Caco-2 (cell line): ENCODE measurements around the gene MAPKAP1. TPM values are rescaled to one million over a fixed set of nuclear protein-coding genes. Genes with fewer than 3 reads are reported as not detected.

ENCODE experiments used
- BruUV-seq: library from RNA; stranded (reverse); fragments of 400-500 nt; replicated peaks from 2 replicates; lab custom pipeline; 2021; lab: Mats Ljungman, UMichigan
- CTCF ChIA-PET: fragments of 300-600 bp; sonication (Branson Sonifier 250); formaldehyde crosslinking; loops from one replicate; lab custom pipeline; 2022; ENCODE audit warnings: antibody characterized with exemption; lab: Charles Lee
- POLR2A ChIA-PET: fragments of 300-600 bp; sonication (Branson Sonifier 250); formaldehyde crosslinking; loops from one replicate; lab custom pipeline; 2022; ENCODE audit warnings: antibody characterized with exemption; lab: Charles Lee
- DNase-seq, 2 experiments: peaks; one replicate each; pipeline versions ENCODE4 v3.0.0 to v3.0.0-alpha.2; 2020 to 2022
- H3K27me3 ChIP-seq: replicated peaks from 2 replicates; pipeline ENCODE4 v1.6.0; 2011; ENCODE audit warnings: low read length; ENCODE audit not compliant: control insufficient read depth, insufficient read depth
- H3K36me3 ChIP-seq: 2 replicates; pipeline ENCODE4 v1.5.1; 2011; ENCODE audit warnings: low read length; ENCODE audit not compliant: control insufficient read depth, insufficient read depth
- H3K4me1 ChIP-seq: fragments of 250-450 bp; sonication (Bioruptor Pico); 2 replicates; pipeline ENCODE4 v1.5.1; 2020; ENCODE audit warnings: mild to moderate bottlenecking
- H3K4me3 ChIP-seq: 2 replicates; pipeline ENCODE4 v1.5.1; 2011; ENCODE audit warnings: low read depth, mild to moderate bottlenecking, control low read depth, low read length
- H3K9me3 ChIP-seq: fragments of 250-450 bp; sonication (Bioruptor Pico); 2 replicates; pipeline ENCODE4 v1.5.1; 2020; ENCODE audit warnings: mild to moderate bottlenecking, moderate library complexity
- H3K27ac Mint-ChIP-seq: one replicate; pipeline ENCODE4 v1.8.0; 2022; ENCODE audit warnings: mixed read lengths; ENCODE audit not compliant: unreplicated experiment
- H3K27me3 Mint-ChIP-seq: one replicate; pipeline ENCODE4 v1.8.0; 2022; ENCODE audit warnings: mixed read lengths; ENCODE audit not compliant: insufficient read depth, unreplicated experiment
- H3K36me3 Mint-ChIP-seq: one replicate; pipeline ENCODE4 v1.8.0; 2022; ENCODE audit warnings: mild to moderate bottlenecking, mixed read lengths; ENCODE audit not compliant: insufficient read depth, unreplicated experiment
- H3K4me1 Mint-ChIP-seq: one replicate; pipeline ENCODE4 v1.8.0; 2022; ENCODE audit warnings: low read depth, mixed read lengths; ENCODE audit not compliant: unreplicated experiment
- H3K4me3 Mint-ChIP-seq: one replicate; pipeline ENCODE4 v1.8.0; 2022; ENCODE audit warnings: mild to moderate bottlenecking, moderate library complexity, mixed read lengths; ENCODE audit not compliant: unreplicated experiment
- H3K9me3 Mint-ChIP-seq: one replicate; pipeline ENCODE4 v1.8.0; 2022; ENCODE audit warnings: mixed read lengths; ENCODE audit not compliant: unreplicated experiment
- intact Hi-C: fragments of 100-400 bp; cut with micrococcal nuclease; formaldehyde crosslinking; loops from one replicate; pipeline ENCODE4 v1.10.0; 2022; ENCODE audit not compliant: unreplicated experiment
- total RNA-seq: library from RNA; stranded (reverse); gene quantifications from 2 replicates; pipeline ENCODE4 v1.2.3, GENCODE V29; 2022
- TF ChIP-seq, protein P1 (sequence below), 2 experiments: fragments of 200-600 bp in 1 of 2; IDR thresholded peaks; 1 replicate in 1 of 2; 2 replicates in 1 of 2; pipeline versions ENCODE4 v1.5.1 to v1.8.0; 2011 to 2022; ENCODE audit warnings: antibody characterized with exemption in 1 of 2, control low read depth in 1 of 2, inconsistent platforms in 1 of 2, low read depth in 1 of 2, low read length in 1 of 2, mild to moderate bottlenecking in 1 of 2, moderate library complexity in 1 of 2; ENCODE audit not compliant: insufficient read depth in 1 of 2, severe bottlenecking in 1 of 2, unreplicated experiment in 1 of 2

MAPKAP1 gene
- total RNA-seq, 1 experiment from 2014 or later, result 70.0 TPM

DNA sequence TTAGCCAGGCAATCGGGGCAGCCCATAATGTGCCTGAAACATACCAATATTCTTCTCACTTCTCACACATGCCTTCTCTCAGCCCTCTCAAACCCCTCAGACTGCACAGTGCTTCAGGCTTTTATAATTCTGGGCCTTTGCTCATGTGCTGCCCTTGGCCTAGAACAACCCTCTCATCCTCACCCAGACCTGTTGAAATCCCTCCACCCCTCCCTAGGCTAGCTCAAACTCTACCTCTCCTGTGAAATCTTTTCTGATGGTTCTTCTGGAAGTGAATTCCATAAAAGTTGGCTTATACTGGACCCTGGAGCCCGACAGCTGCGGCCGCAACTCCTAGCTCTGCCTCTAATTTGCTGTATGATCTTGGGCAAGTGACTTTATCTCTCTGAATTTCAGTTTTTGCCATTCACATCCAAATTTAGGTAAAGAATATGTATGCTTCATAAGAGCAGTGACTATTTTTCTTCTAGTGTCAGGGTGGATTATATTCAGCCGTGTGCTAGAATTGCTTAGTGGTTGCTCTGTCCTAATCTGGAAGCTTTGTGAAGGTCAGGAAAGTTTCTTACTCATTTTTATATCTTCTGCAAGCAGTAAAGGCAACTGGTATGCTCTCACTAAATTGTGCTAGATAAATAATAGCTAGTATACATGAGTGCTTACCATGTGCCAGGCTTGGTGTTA is 221.4 kb downstream of the MAPKAP1 start:
- H3K36me3 Mint-ChIP-seq, result peaks cover 10% of the 10 kb centered on the region
- CTCF ChIA-PET, result interaction anchor here (0.6 kb wide), 1 partner anchor 118 kb away, joined by 7 read pairs; no protein-coding TSS in a partner anchor

DNA sequence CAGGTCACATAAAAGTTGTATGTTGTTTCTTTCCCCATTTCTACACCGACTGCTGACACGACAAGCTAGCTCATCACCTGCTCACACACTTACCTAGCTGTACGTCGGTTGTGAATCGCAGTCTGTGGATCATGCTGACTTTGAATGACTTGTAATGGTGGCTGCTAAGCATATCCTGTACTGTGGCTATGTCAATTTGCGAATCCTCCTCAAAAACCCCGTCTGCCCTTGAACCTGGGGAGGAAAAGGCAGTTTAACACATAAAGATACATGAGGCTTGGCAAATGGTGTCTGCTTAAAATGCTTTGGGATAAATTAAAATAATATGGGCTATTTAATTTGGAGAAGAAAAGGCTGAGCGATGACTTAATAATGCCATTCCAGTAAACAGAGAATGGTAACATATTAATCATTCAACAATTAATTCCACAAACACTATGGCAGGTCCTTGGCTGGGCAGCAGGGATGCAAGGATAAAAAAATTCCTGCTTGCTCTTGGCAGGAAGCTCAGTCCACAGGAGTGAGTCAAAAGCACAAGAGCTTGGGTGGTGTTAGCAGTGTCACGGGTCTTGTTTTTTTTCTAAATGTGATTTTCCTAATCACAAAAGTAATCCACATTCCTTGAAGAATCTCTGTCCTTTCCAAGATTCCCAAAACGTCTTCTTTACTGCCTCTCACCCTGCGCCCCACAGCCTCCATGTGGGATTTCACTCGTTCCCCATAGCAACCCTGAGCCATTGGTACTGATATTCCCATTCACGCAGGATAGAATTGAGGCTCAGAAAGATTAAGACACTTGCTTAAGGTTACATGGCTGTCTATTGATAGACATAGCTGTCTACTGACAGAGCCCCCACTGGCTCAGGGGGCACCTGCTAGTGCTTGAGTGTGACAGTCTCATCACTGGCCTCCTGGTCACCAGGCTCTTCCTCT is 222.4 kb downstream of the MAPKAP1 start:
- H3K27ac Mint-ChIP-seq, result no peak overlapping the region
- POLR2A ChIA-PET, result no interaction called here
- TF ChIP-seq, protein P1, sequence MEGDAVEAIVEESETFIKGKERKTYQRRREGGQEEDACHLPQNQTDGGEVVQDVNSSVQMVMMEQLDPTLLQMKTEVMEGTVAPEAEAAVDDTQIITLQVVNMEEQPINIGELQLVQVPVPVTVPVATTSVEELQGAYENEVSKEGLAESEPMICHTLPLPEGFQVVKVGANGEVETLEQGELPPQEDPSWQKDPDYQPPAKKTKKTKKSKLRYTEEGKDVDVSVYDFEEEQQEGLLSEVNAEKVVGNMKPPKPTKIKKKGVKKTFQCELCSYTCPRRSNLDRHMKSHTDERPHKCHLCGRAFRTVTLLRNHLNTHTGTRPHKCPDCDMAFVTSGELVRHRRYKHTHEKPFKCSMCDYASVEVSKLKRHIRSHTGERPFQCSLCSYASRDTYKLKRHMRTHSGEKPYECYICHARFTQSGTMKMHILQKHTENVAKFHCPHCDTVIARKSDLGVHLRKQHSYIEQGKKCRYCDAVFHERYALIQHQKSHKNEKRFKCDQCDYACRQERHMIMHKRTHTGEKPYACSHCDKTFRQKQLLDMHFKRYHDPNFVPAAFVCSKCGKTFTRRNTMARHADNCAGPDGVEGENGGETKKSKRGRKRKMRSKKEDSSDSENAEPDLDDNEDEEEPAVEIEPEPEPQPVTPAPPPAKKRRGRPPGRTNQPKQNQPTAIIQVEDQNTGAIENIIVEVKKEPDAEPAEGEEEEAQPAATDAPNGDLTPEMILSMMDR (IDR thresholded peaks at IDR 0.05; ENCODE audit: insufficient read depth in 1 of 2, low read depth in 1 of 2, low read length in 1 of 2, severe bottlenecking in 1 of 2, unreplicated experiment in 1 of 2), result no peak
- no peaks in the 10 kb centered on the region for H3K27me3 Mint-ChIP-seq
- BruUV-seq, result no TSS peak
- DNase-seq, result no peak
- H3K4me3 ChIP-seq, result no peak overlapping the region
- H3K4me1 ChIP-seq, result peaks cover 4% of the 10 kb centered on the region; the same call in 1 of the 2 replicates
- peaks cover 16% of the 10 kb centered on the region for H3K36me3 Mint-ChIP-seq
- H3K4me1 Mint-ChIP-seq, result no peaks in the 10 kb centered on the region
- H3K9me3 Mint-ChIP-seq, result no peaks in the 10 kb centered on the region
- intact Hi-C loops, result no loop called here
- no peak overlapping the region for H3K4me3 Mint-ChIP-seq
- H3K36me3 ChIP-seq, result no peaks in the 10 kb centered on the region
- H3K27me3 ChIP-seq, result no peaks in the 10 kb centered on the region
- CTCF ChIA-PET, result no interaction called here
- H3K9me3 ChIP-seq, result no peaks in the 10 kb centered on the region

More for the DNA sequence above, 221.4 kb downstream of the MAPKAP1 start:
- Mint-ChIP-seq H3K27ac (no peak overlapping the region), H3K27me3 (no peaks in the 10 kb centered on the region), H3K4me1 (no peaks in the 10 kb centered on the region), H3K9me3 (no peaks in the 10 kb centered on the region), H3K4me3 (no peak overlapping the region)
- H3K4me3 ChIP-seq, result no peak overlapping the region
- H3K9me3 ChIP-seq, result no peaks in the 10 kb centered on the region
- H3K4me1 ChIP-seq, result no peaks in the 10 kb centered on the region
- H3K36me3 ChIP-seq, result no peaks in the 10 kb centered on the region
- TF ChIP-seq, protein P1 (IDR thresholded peaks at IDR 0.05; ENCODE audit: insufficient read depth in 1 of 2, low read depth in 1 of 2, low read length in 1 of 2, severe bottlenecking in 1 of 2, unreplicated experiment in 1 of 2), result no peak
- POLR2A ChIA-PET, result no interaction called here
- BruUV-seq, result no TSS peak
- no peaks in the 10 kb centered on the region for H3K27me3 ChIP-seq
- intact Hi-C loops, result loop anchor here (1.0 kb wide), 1 partner anchor 146 kb away; no protein-coding TSS in a partner anchor
- DNase-seq, result no peak

DNA sequence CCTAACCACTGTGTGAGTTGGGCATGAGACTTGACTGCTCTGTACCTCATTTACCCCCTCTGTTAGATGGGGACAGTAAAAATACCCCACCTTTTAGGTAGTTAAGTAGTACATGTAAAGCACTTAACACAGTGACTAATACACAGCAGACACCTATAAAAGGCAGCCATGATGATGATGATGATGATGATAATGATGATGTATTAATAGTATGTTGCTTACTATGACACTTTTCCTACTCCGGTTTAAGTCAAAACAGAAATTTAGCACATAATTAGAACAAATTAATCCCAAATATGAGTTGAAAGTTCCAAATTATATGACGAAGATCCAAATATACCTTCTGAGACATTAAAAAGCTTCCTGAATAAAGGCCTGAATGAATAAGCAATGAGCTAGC is 223.3 kb downstream of the MAPKAP1 start:
- no peak for DNase-seq
- CTCF ChIA-PET, result no interaction called here
- Mint-ChIP-seq H3K4me1 (no peaks in the 10 kb centered on the region), H3K4me3 (no peak overlapping the region), H3K27me3 (no peaks in the 10 kb centered on the region), H3K27ac (no peak overlapping the region), H3K9me3 (no peaks in the 10 kb centered on the region), H3K36me3 (peaks cover 14% of the 10 kb centered on the region)
- no peaks in the 10 kb centered on the region for H3K27me3 ChIP-seq
- TF ChIP-seq, protein P1 (IDR thresholded peaks at IDR 0.05; ENCODE audit: insufficient read depth in 1 of 2, low read depth in 1 of 2, low read length in 1 of 2, severe bottlenecking in 1 of 2, unreplicated experiment in 1 of 2), result no peak
- intact Hi-C loops, result no loop called here
- no TSS peak for BruUV-seq
- no peaks in the 10 kb centered on the region for H3K36me3 ChIP-seq
- peaks cover 4% of the 10 kb centered on the region; the same call in 1 of the 2 replicates for H3K4me1 ChIP-seq
- H3K4me3 ChIP-seq, result no peak overlapping the region
- no peaks in the 10 kb centered on the region for H3K9me3 ChIP-seq
- POLR2A ChIA-PET, result no interaction called here
